C4-2B (cell line): ENCODE results near the gene AHR.

Experiments used
- CTCF ChIP-seq: fragments of 450-650 bp; conservative IDR thresholded peaks from 2 replicates; pipeline ENCODE4 v1.5.1; 2017; ENCODE audit warnings: mild to moderate bottlenecking
- ZFX ChIP-seq: fragments of 450-650 bp; IDR thresholded peaks from 2 replicates; pipeline ENCODE4 v1.6.1; 2017

- TF ChIP-seq CTCF (no peak), ZFX (no peak)
Observed at GRCh38 chr7:17367502-17367901, 69.0 kb downstream of the AHR start.
